Measurements from ENCODE around the gene FGD4. TPM values are rescaled to one million over a fixed set of nuclear protein-coding genes. Genes with fewer than 3 reads are reported as not detected.

The FGD4 gene
- total and polyA plus RNA-seq, 2 experiments from 2014 or later, result 1.1 to 3.4 TPM

DNA sequence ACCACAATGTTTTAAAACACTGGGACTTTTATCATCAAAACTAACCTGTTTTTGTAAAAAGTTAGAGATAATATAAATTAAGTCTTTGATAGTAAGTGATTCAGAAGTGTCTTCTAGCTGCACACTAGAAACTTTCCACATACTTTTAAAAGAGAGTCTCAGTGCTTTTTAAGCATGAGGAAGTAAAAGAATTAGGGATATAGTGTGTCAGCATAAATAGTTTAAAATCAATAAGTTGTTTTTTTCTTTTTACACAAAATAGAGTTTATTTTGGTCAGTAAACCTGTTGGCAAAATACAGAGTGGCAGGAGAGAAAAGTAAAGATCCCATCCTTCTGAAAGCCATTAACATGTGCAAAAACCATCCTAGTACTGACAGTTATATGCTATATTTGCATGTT, 281.4 kb downstream of the FGD4 start:
- peak overlapping the region; percentile 91 for H3K4me2 ChIP-seq (ENCODE audit: unreplicated experiment)
- peaks cover 62% of the 10 kb centered on the region for H3K79me2 ChIP-seq (ENCODE audit: insufficient read depth)
- peak overlapping the region; percentile 95 for H3K4me3 ChIP-seq
- peaks cover 12% of the 10 kb centered on the region for H3K4me1 ChIP-seq (ENCODE audit: insufficient read depth)
- H3K36me3 ChIP-seq (ENCODE audit: low read depth), result no peaks in the 10 kb centered on the region
- peak overlapping the region; percentile 85 for H2AFZ ChIP-seq
- no peaks in the 10 kb centered on the region for H3K27me3 ChIP-seq (replicated peaks; ENCODE audit: insufficient read depth)
- H4K20me1 ChIP-seq (ENCODE audit: insufficient read depth), result no peaks in the 10 kb centered on the region
- TF ChIP-seq EZH2phosphoT487 (IDR thresholded peaks at IDR 0.05; ENCODE audit: insufficient read depth, low read depth), result no peak
- peak overlapping the region; percentile 84 for H3K27ac ChIP-seq
- H3K9me3 ChIP-seq (ENCODE audit: low read depth), result no peaks in the 10 kb centered on the region
- no peak for DNase-seq
- no peaks in the 10 kb centered on the region for H3K9me2 ChIP-seq (ENCODE audit: insufficient read depth)
- in situ Hi-C loops (cut with MboI), result no loop called here
- peak overlapping the region; percentile 93 for H3K9ac ChIP-seq
- peaks cover 21% of the 10 kb centered on the region for H3F3A ChIP-seq (ENCODE audit: insufficient read depth)

DNA sequence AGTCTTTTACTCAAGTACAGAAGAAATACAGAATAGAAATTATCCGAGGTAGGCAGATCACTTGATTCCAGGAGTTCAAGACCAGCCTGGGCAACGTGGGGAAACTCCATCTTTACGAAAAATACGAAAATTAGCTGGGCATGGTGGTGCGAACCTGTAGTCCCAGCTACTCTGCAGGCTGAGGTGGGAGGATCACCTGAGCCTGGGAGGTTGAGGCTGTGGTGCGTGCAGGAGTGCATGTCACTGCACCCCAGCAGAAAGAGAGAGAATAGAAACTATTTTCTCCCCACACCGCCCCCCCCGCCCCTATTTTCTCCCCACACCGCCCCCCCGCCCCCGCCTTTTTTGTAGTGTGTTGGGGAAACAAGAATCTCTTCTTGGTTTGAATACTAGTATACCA, 281.9 kb downstream of the FGD4 start:
- peak overlapping the region; percentile 95 for H3K4me3 ChIP-seq
- DNase-seq, result no peak
- H3F3A ChIP-seq (ENCODE audit: insufficient read depth), result peaks cover 21% of the 10 kb centered on the region
- WGBS, 2 experiments (ENCODE audit: low coverage in 1 of 2, low lambda C conversion rate in 2 of 2, missing lambda C conversion rate in 2 of 2), result 86 to 88% methylated on average over 6 to 11 of the region's 11 CpGs
- in situ Hi-C loops (cut with MboI), result no loop called here
- H2AFZ ChIP-seq, result no peak overlapping the region
- peak overlapping the region; percentile 91 for H3K4me2 ChIP-seq (ENCODE audit: unreplicated experiment)
- H4K20me1 ChIP-seq (ENCODE audit: insufficient read depth), result 0 out of 2 replicates have a peak, but pooled peaks cover 3% of the 10 kb centered on the region
- H3K27me3 ChIP-seq (replicated peaks; ENCODE audit: insufficient read depth), result no peaks in the 10 kb centered on the region
- H3K9ac ChIP-seq, result peak overlapping the region; percentile 93
- H3K4me1 ChIP-seq (ENCODE audit: insufficient read depth), result peaks cover 12% of the 10 kb centered on the region
- no peaks in the 10 kb centered on the region for H3K36me3 ChIP-seq (ENCODE audit: low read depth)
- no peaks in the 10 kb centered on the region for H3K9me2 ChIP-seq (ENCODE audit: insufficient read depth)
- TF ChIP-seq EZH2 (IDR thresholded peaks at IDR 0.05; ENCODE audit: insufficient read depth, poor library complexity, severe bottlenecking), result no peak
- no peak for TF ChIP-seq EZH2phosphoT487 (IDR thresholded peaks at IDR 0.05; ENCODE audit: insufficient read depth, low read depth)
- no peaks in the 10 kb centered on the region for H3K9me3 ChIP-seq (ENCODE audit: low read depth)
- no peak overlapping the region; the same call in 1 of the 2 replicates for H3K27ac ChIP-seq
- peaks cover 66% of the 10 kb centered on the region for H3K79me2 ChIP-seq (ENCODE audit: insufficient read depth)

DNA sequence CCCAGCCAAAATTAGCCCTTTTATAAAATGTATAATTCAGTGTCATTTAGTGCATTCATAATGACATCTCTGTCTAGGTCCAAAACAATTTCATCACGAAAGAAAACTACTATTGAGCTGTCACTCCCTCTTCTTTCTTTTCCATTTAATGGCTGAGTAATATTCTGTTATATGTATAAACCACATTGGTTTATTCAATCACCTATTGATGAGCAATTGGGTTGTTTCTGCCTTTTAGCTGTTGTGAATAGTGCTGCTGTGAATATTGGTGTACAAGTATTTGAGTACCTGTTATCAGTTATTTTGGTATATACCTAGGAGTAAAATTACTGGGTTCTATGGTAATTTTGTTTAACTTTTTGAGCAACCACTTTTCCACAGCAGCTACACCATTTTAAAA, 287.0 kb downstream of the FGD4 start:
- TF ChIP-seq EZH2phosphoT487 (IDR thresholded peaks at IDR 0.05; ENCODE audit: insufficient read depth, low read depth), result no peak
- no peak for TF ChIP-seq EZH2 (IDR thresholded peaks at IDR 0.05; ENCODE audit: insufficient read depth, poor library complexity, severe bottlenecking)
- Histone ChIP-seq H3K9ac (no peak overlapping the region), H3K4me2 (ENCODE audit: unreplicated experiment) (no peak overlapping the region), H3F3A (ENCODE audit: insufficient read depth) (no peaks in the 10 kb centered on the region), H2AFZ (no peak overlapping the region), H3K27ac (no peak overlapping the region), H3K27me3 (replicated peaks; ENCODE audit: insufficient read depth) (no peaks in the 10 kb centered on the region), H3K4me3 (no peak overlapping the region), H3K9me3 (ENCODE audit: low read depth) (no peaks in the 10 kb centered on the region), H3K9me2 (ENCODE audit: insufficient read depth) (no peaks in the 10 kb centered on the region), H3K79me2 (ENCODE audit: insufficient read depth) (peaks cover 100% of the 10 kb centered on the region), H3K4me1 (ENCODE audit: insufficient read depth) (no peaks in the 10 kb centered on the region), H3K36me3 (ENCODE audit: low read depth) (no peaks in the 10 kb centered on the region), H4K20me1 (ENCODE audit: insufficient read depth) (peaks cover 13% of the 10 kb centered on the region; the same call in 1 of the 2 replicates)
- 91 to 100% methylated on average over 1 of the region's 1 CpG for WGBS, 2 experiments (ENCODE audit: low coverage in 1 of 2, low lambda C conversion rate in 2 of 2, missing lambda C conversion rate in 2 of 2)
- in situ Hi-C loops (cut with MboI), result no loop called here
- DNase-seq, result no peak

DNA sequence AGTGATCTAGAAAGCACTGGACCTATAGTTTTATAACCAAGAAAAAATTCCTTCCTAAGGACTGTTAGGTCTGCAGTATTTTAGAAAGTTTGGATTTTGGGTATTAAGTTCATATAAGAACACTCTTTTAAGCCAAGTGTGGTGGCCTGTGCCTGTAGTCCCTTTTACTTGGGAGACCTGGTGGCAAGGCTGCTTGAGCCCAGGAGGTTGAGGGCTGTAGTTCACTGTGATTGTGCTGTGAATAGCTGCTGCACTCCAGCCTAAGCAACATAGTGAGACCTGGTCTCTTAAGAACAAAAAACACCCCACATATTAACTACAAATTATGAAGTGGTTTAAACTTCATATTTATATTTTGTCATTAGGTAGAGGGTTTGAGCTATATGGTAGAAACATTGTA, 289.4 kb downstream of the FGD4 start:
- Histone ChIP-seq H3K9me2 (ENCODE audit: insufficient read depth) (no peaks in the 10 kb centered on the region), H3K9ac (no peak overlapping the region), H3K36me3 (ENCODE audit: low read depth) (no peaks in the 10 kb centered on the region), H3K27ac (no peak overlapping the region), H3K9me3 (ENCODE audit: low read depth) (no peaks in the 10 kb centered on the region), H3K4me3 (no peak overlapping the region), H3K79me2 (ENCODE audit: insufficient read depth) (peaks cover 100% of the 10 kb centered on the region), H3K4me2 (ENCODE audit: unreplicated experiment) (no peak overlapping the region), H4K20me1 (ENCODE audit: insufficient read depth) (peaks cover 13% of the 10 kb centered on the region; the same call in 1 of the 2 replicates), H3K27me3 (replicated peaks; ENCODE audit: insufficient read depth) (no peaks in the 10 kb centered on the region), H3K4me1 (ENCODE audit: insufficient read depth) (no peaks in the 10 kb centered on the region), H3F3A (ENCODE audit: insufficient read depth) (no peaks in the 10 kb centered on the region), H2AFZ (no peak overlapping the region)
- no peak for DNase-seq
- TF ChIP-seq EZH2 (IDR thresholded peaks at IDR 0.05; ENCODE audit: insufficient read depth, poor library complexity, severe bottlenecking) (no peak), EZH2phosphoT487 (IDR thresholded peaks at IDR 0.05; ENCODE audit: insufficient read depth, low read depth) (no peak)
- in situ Hi-C loops (cut with MboI), result no loop called here

DNA sequence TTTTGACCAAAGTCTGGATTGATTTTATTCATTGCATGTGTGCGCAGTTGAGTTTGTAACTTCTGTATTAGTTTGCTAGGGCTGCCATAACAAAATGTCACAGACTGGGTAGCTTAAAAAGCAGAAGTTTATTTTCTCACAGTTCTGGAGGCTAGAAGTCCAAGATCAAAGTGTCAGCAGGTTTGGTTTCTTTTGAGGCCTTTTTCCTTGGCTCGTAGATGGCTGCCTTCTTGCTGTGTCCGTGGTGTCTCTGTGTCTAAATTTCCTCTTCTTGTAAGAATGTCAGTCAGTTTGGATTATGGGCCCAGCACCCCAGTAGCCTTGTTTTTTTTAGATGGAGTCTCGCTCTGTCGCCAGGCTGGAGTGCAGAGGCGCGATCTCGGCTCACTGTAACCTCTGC, 291.6 kb downstream of the FGD4 start:
- Histone ChIP-seq H3K9me3 (ENCODE audit: low read depth) (no peaks in the 10 kb centered on the region), H3K36me3 (ENCODE audit: low read depth) (no peaks in the 10 kb centered on the region), H4K20me1 (ENCODE audit: insufficient read depth) (peaks cover 13% of the 10 kb centered on the region; the same call in 1 of the 2 replicates), H2AFZ (no peak overlapping the region), H3F3A (ENCODE audit: insufficient read depth) (no peaks in the 10 kb centered on the region), H3K79me2 (ENCODE audit: insufficient read depth) (peaks cover 100% of the 10 kb centered on the region), H3K27me3 (replicated peaks; ENCODE audit: insufficient read depth) (no peaks in the 10 kb centered on the region), H3K4me1 (ENCODE audit: insufficient read depth) (no peaks in the 10 kb centered on the region), H3K4me3 (no peak overlapping the region), H3K9me2 (ENCODE audit: insufficient read depth) (no peaks in the 10 kb centered on the region), H3K9ac (no peak overlapping the region), H3K4me2 (ENCODE audit: unreplicated experiment) (no peak overlapping the region), H3K27ac (no peak overlapping the region)
- no peak for DNase-seq
- in situ Hi-C loops (cut with MboI), result no loop called here
- 83 to 84% methylated on average over 8 of the region's 8 CpGs for WGBS, 2 experiments (ENCODE audit: low coverage in 1 of 2, low lambda C conversion rate in 2 of 2, missing lambda C conversion rate in 2 of 2)
- no peak for TF ChIP-seq EZH2phosphoT487 (IDR thresholded peaks at IDR 0.05; ENCODE audit: insufficient read depth, low read depth)
- TF ChIP-seq EZH2 (IDR thresholded peaks at IDR 0.05; ENCODE audit: insufficient read depth, poor library complexity, severe bottlenecking), result no peak

Data from GM23248 (cell line).